ENCODE measurements around the gene TMEM178A.

DNA sequence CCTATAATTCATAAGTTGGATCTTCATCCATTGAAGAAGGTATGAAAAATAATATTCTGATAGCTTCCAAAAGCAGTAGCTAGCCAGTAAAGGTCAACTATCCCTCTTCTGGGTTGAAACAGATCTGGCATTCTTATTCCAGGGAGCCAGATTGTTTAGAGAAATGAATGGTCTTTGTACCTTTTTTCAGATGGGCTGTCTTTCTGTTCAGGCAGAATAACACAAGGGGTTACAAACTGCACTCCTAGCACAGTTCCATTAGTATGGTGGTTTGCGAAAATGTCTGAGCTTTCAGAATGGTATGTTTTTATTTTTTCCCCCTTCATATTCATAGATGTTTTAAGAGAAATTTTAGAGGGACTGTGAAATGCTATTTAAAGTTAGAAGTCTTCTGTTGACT lies 47.5 kb upstream of the TMEM178A start:
- TF ChIP-seq, protein P1, sequence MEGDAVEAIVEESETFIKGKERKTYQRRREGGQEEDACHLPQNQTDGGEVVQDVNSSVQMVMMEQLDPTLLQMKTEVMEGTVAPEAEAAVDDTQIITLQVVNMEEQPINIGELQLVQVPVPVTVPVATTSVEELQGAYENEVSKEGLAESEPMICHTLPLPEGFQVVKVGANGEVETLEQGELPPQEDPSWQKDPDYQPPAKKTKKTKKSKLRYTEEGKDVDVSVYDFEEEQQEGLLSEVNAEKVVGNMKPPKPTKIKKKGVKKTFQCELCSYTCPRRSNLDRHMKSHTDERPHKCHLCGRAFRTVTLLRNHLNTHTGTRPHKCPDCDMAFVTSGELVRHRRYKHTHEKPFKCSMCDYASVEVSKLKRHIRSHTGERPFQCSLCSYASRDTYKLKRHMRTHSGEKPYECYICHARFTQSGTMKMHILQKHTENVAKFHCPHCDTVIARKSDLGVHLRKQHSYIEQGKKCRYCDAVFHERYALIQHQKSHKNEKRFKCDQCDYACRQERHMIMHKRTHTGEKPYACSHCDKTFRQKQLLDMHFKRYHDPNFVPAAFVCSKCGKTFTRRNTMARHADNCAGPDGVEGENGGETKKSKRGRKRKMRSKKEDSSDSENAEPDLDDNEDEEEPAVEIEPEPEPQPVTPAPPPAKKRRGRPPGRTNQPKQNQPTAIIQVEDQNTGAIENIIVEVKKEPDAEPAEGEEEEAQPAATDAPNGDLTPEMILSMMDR (IDR thresholded peaks at IDR 0.05) = no peak
- TF ChIP-seq POLR2A (IDR thresholded peaks at IDR 0.05) = no peak
